HG03139 (cell line): ENCODE measurements around the gene ADAM23.

Experiments used
- ATAC-seq: cut with Tn5 transposase; IDR thresholded peaks from one replicate; pipeline ENCODE4 v1.9.1; 2021; ENCODE audit not compliant: unreplicated experiment

Gene ADAM23

DNA sequence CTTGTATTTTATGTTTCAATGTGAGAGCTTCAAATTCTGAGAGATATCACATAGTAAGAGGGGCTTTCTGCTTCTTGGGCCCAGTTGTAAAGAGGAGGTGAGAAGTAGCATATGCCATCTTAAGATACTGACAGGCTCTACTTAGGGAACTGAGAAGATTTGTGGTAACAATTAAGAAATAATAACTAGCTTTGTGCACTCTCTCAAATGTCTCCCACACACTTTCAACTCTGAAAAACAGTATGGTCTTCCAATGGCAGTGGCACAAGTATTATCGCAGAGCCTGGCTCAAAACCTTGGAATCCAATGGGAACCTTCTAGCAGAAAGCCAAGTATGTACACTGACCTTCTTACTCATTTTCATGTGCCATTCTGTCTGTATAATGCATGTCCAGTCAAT is 118.6 kb downstream of the ADAM23 start:
- no peak for ATAC-seq

DNA sequence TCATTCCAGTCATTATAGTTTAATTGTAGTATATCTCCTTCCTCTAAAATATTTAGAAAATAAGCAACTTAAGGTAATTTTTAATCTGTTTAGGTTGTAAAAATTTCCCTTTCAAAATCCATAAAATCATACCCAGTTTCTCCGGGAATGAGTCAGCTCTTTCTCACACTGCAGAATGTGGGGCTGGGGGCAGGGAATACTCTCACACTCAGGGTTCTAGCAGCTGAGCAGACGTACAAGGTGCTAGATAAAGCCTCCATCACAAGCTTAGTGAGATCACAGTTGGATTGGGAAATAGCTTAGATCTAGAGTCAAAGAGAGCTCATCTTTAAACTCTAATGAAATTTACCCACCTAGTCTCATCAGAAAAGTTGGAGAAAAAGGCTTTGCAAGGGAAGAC is 119.0 kb downstream of the ADAM23 start:
- ATAC-seq: no peak

DNA sequence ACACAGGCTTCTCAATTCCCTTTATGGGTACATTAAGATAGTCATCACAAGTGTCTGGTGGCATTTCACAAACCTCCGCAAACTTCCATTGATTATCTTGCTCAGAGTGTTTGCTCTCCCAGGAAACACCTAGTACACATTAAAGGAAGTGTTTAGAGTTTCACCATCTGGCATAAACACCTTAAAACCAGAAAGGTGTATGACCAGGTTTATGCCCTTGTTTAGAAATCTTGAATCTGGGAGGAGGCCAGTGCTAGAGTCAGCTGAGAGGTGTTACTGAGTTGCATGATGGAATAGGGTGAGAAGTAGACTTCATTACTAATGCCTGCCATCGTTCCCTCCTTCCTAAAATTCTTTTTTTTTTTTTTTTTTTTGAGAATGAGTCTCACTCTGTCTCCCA is 120.0 kb downstream of the ADAM23 start:
- ATAC-seq: no peak

DNA sequence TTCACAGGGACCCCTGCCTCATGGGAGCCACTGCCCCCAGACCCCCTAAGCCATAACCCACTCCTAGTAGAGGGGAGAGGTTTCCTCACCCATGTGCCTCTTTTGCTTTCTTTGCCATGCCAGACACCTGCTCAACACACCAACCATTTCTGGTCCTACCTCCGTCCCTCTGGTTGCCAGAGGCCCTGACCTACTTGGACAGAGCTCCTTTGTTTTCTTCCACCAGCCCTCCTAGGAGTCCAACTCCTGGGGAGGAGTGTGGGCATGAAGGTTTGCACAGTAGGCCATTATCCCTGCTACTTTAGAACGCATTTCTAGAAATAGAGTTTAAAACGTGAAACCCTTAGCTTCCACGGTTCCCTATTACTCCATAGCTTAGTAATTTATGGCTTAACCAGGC is 122.3 kb downstream of the ADAM23 start:
- ATAC-seq: no peak

DNA sequence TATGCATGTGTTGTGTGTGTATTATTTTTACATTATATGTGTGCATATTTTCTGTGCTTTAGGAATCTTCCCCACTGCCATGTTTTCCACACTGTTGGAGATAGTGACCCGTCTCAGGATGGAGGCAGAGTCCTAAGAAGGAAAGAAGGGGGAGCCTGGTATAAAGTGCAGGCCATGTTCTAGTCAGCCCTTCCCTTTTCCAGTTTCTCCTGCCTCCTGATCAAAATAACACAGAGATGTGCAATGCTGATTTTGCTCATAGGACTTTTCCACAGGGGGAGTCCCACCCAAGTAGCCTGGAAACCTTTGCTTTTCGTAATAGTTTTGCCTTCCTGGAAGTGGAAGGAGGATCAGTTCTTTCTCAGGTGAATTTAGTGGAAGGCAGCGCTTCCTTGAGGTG is 126.1 kb downstream of the ADAM23 start:
- no peak for ATAC-seq

DNA sequence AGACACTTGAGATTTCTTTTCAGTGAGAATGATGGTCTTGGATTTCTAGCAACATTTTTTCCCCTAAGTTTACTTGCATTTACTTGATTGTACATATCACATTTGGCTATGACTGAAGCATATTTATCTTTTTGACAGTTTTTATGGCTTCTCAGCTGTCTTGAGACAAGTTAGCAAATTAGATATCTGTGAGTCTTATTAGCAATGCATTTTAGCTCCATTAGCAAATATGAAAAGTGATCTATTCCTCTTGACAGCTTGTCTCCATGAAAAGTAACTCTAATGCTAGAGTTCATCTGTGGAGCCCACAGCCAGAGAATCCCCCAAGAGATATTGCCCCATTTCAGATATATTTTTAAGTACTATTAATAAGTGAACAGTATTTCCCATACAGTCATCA is 126.9 kb downstream of the ADAM23 start:
- no peak for ATAC-seq

DNA sequence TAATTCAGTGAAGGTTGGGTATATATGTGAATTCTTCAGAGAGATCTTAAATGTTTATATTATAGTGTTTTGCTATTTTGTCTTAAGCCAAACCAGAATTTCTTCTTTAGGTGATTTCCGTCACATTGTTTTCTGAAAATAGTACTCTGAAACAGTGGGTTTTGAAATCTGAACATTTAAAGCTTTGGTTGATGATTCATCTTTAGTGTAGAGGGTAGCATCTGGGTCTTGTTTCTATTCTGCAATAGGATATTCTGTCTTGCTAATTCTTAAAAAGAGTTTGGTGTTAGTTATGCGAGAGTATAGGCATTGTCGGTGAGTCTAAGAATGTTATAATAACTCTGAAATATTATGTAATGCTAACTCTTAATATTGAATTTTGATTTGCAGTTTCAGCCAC is 129.4 kb downstream of the ADAM23 start:
- no peak for ATAC-seq

DNA sequence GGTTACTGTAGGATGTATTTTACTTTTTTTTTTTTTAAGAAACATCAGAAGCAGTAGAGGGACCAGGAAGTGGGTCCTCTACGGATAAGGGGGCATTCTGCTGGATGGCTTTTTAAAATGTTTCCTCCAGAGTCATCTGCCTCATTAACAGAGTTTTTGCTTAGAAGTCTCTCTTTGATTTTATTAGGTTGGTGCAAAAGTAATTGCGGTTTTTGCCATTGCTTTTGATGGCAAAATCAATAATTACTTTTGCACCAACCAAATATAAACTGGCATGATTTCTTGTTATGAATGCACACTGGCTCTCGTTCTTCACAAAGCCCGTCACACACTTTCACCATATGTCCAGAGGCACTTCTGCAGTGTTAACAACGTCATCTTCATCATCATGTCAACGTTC is 130.5 kb downstream of the ADAM23 start:
- ATAC-seq: no peak

DNA sequence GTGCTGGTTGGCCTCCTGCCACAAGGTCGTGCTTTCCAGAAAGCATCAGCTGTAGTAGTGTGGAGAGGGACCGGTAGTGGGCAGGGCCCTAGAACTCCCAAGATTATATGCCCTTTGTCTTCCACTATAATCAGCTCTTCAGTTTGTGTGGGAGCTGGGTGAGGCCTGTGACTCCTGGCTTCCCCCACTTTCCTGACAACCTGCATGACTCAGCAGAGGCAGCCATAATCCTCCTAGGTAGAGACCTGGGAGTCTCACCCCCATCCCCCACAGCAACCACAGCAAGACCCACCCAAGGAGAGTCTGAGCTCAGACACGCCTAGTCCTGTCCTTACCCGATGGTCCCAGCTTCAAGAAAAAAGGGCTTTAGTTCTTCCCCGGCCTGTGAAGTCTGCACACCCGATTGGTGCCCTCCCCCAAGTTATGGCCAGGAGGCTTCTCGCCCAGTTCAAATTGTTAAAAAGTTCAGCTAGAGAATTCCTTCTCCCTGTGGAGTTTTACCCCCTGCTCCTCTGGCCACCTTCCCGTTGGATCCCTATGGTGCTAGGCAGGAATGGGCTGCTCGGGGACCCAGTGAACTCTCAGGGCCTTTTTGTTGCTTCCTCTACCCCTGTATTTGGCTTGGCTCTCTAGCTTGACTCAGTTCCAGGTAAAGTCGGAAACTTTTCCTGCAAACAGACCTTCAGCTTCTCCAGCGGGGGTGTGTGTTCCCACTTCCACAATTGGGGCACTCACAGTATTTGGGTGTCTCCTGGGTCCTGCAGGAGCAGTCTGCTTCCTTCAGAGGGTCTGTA is 141.2 kb downstream of the ADAM23 start:
- ATAC-seq: no peak

DNA sequence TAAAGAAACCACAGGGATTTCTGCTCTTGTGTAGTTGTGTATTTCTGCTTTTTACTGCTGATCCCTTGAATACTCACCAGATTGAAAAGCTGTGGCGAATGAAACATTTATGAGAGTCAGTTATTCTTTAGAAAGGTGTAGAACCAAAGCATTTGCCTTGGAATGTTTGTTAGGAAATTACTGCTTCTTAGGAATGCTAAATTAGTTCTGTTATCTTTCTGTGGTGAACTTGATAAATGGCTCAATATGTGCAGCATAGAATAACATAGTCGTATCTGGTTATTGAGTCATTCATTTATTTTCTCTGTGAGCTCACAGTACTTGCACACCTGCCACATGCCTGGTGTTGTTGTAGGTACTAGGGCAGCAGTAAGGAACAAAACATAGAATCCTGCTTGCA is 142.0 kb downstream of the ADAM23 start:
- ATAC-seq: no peak

DNA sequence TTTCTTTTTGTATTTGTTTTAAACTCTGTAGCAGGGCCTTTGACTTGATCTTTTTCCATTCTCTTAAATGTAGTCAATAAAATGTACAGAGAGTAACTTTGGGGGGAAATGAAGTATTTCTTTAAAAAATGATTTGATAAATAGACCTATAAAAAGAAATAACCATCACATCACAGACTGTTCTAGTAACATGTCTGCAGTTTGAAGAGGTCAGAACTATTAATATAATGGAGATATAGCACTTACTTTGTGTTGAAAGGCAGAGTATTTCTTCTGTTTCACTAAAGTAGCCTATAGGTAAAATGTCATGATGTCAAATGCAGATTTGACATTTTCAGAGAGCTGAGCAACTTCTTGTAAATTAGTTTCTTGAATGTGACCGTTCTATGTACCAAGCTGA is 143.3 kb downstream of the ADAM23 start:
- no peak for ATAC-seq

DNA sequence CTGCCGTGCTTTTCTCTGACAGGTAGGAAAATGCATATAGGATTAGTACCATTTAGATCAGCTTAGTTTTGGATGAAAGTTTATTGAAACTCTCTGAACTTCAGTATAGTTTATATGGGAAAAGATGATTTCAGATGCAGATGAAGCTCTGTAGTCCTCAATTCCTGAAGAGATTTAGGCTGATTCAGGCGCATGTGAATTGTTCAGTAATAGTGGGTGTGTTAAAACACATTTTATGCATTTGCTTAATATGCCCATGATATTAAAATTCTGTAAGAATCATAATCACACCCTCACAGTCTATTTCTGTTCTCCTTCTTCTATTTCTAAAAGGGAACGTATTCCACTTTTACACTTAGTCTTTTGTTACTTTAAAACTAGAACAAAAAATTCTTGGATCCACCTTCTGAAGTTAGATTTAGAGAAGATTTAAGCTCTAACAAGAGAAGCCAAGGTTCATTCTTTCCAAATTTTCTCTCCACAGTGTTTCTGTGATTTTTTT is 154.4 kb downstream of the ADAM23 start:
- ATAC-seq: no peak

DNA sequence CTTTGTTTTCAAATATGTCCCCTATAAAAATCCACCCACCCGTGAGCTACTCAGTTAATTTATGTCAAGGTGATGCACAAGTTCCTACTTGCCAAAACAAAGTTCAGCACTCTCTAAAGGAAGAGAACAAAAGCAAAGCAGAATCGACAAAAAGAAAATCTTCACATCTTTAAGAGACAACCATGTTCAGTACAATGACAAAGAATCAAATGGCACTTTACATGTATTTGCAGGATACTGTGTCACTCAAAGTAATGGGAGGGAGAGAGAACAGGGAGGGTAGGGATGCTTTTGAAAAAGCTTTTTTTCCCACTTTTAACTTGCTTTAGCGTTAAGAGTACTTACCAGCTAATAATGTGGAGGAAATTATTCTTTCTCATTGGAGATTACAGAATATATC is 159.9 kb downstream of the ADAM23 start:
- ATAC-seq: no peak

DNA sequence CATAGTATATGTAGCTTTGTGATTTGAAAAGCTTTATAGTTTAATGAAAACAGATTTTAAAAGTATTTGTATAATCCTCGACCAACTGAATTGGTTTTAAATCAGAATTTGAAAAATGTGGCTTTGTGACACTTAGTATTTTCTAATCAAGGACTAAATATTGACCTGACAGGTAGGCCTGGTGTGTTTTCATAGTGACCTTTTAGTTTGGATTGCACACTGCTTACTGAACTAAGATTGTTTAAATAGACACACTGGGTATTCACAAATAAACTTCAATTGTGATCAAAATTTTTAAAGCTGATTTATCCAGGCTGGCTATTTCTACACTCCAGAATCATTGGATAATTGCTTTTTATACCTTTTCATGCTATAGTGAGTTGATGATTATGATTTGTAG is 167.1 kb downstream of the ADAM23 start:
- no peak for ATAC-seq

DNA sequence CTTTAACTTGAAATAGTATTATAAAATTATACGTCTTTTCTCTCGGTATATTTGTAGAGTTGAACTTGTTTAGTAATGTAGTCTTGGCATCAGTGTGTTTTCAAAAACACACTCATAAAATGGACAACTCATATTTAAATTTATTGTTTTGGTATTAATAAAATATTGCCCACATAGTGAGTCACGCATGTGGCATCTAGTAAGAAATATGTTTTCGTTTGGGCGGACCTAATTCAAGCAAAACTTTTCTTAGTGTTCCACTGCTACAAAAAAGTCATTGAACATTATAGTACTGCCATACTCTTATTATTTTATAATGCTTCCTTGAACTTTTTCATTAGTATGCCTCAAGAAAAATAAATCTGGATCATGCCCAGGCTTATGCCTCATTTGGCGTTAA is 167.9 kb downstream of the ADAM23 start:
- no peak for ATAC-seq

DNA sequence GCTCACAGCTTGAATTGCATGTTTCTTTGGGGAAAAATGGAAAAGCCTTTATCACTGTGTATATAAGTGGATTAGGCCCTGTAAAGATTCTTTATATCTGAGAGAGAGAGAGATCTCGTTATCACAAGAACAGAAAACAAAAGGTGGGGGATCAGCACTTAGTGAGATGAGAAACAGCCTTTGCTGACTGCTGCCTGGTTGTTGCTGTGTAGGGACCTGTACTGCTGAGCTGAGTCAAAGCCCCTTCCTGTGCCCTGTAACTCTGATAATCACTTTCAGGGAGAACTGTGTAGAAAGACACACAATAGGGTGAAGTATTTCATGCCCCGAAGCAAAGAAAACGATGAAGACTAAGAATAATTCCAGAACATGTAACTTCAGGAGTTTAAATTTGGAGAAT is 168.4 kb downstream of the ADAM23 start:
- ATAC-seq: no peak

DNA sequence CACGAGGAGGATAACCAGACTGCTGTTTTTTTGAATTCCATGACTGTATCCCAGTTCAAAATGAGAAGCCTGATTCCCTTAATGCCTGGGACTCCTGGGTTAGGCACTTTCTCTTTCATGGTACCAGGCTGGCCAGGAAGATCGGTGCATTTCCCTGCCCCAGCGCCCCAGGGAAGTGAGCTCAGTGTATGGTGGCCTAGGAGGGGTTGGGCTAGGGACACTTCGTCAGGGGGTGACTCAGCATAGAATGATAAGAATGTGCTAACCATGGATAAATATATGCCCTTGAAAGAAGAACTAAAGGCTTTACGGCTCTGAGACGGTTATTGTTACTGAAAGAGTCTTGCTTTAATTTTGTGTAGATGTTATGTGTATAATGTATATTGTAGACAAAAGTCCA is 171.5 kb downstream of the ADAM23 start:
- no peak for ATAC-seq

DNA sequence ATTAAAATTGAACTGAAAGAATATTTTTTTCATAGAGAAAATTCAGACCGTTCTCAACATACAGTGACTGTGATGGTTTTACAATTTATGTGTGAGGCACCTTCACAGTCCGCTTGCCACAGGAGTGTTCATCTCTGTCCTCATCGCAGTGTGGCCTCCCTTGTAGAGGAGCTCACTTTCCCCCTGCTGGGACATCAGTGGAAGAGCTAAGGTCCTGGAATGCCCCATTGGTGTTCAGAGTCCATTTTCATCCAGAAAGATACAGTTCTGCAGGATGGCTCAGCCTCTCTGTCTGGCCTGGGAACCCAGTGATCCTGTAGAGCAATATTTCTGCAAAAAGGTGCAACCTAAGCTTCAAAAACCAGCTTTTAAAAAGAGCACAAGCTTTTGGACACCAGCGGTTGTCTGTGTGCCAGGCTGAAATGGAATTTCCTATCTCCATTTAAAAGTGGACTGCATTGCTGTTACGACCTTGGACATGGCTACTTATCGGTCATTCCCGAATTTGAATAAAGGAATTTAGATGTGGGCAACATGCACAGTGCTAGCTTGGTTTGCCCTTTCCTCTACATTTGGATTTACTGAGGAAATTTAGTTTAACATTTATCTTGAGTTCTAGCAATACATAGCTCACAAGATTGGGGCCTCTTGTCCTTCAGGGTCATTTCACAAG is 172.2 kb downstream of the ADAM23 start:
- no peak for ATAC-seq

DNA sequence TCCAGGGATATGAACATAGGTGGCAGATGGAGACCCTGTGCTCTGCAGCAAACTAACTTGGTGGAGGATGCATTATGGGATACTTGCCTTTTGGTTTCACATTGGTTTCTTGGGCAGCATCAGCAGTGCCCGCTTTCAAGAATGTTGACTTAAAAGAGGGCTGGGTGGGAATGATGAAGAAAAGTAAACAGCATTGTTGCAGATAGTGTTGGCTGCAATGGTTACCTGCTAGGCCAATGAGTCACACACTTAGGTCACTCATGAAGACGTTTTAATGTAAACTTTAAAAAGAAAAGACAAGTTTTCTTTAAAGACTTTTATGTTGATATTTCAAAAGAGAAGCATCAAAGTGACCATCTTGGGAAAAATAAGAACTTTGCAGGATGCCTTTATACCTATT is 172.8 kb downstream of the ADAM23 start:
- ATAC-seq: no peak

DNA sequence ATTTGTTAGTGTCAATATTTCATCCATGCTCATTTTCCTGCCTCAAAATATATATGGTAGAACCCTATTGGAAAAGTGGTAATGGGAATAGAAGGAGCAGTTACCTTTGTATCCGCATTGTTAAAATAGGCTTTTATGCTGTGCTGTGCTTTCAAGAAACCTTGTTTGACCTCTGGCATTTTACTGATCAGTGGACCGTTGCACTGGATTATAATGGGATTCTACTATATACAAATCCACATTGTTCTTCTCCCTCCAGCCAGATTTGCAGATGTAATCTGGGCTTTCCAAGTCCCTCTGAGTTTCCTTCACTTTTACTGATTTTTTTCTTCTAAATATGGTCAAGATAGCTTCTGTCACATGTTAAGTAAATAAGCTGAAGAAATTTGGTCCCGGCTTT is 175.7 kb downstream of the ADAM23 start:
- no peak for ATAC-seq

DNA sequence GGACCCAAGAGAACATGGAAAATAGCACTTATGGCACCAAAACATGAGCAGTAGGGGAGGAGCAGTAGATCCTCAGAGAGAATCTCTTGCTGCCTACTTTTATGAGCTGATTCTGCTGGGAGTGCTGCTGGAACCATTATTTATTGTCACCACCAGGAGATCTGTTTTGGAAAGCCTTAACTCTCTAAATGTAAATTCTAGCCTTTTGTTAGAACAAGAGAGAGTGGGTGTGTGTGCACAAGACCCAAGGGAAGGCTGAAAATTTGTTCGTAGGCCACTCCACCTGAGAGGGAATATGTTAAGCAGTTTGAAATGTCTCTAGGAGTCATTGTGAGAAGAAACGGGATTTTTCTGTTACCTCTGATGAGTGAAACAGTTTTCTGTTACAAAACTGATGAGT is 182.8 kb downstream of the ADAM23 start:
- ATAC-seq: no peak

DNA sequence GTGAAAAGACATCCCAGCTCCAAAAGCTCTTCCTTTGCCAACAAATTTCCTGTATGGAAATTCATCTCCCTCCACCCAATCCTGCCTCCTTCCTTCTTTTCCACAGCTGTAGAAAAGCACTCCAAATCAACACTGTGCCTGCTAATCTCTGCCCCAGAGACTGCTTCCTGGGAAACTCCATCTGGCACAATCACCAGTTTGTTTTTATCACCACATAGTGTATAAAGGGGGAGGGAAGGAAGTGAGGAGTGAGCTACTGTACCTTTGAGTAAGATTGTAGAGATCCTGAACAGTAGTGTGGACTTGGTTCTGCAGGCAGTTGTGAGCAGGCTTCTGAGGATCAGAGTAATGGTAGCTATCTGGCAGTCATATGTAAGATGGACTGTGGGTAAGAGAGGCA is 184.3 kb downstream of the ADAM23 start:
- ATAC-seq: no peak

DNA sequence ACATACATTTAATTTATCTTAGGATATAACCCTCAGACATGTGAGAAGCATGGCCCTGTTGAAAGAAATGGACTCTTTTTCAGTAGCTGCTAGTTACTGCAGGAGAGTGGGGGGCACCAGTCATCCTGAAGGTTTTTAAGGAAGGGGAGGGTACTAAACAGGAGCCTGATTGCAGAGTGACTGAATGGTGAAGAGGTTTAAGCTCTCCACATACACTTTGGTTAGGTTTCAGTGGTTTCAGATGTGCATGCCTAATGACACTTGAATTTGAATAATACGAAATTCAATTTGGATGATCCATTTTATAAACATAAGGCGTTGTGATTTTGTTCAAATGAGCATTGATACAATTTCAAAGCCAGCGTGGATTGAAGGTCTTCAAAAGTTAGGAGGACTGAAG is 188.0 kb downstream of the ADAM23 start:
- no peak for ATAC-seq
